ENCODE data around the gene AP2A2.
A peak's percentile ranks its signal among the peaks of the same experiment; 100 is the strongest.

AP2A2 gene

GRCh38 chr11:890794-891540 is 34.7 kb upstream of the AP2A2 start:
- Histone ChIP-seq H3K36me3 (ENCODE audit: insufficient read depth, low read length) (no peaks in the 10 kb centered on the region), H3K9me3 (ENCODE audit: insufficient read depth, low read depth, low read length) (no peaks in the 10 kb centered on the region)

GRCh38 chr11:893008-893654 is 32.5 kb upstream of the AP2A2 start:
- Histone ChIP-seq H3K4me2 (ENCODE audit: low read depth, low read length, poor library complexity, severe bottlenecking) (no peak overlapping the region), H3F3A (ENCODE audit: low read depth) (no peaks in the 10 kb centered on the region), H3K4me1 (ENCODE audit: insufficient read depth, low read length, poor library complexity, severe bottlenecking) (peaks cover 15% of the 10 kb centered on the region), H2AFZ (ENCODE audit: low read length) (no peak overlapping the region), H3K27me3 (ENCODE audit: insufficient read depth, low read length, poor library complexity, severe bottlenecking) (no peaks in the 10 kb centered on the region), H3K9me2 (replicated peaks; ENCODE audit: low read depth, low read length) (no peaks in the 10 kb centered on the region), H3K4me3 (ENCODE audit: low read length, poor library complexity, severe bottlenecking) (no peak overlapping the region), H3K9ac (ENCODE audit: low read depth, low read length, poor library complexity, severe bottlenecking) (no peak overlapping the region), H3K9me3 (ENCODE audit: insufficient read depth, low read depth, low read length) (no peaks in the 10 kb centered on the region), H4K20me1 (ENCODE audit: insufficient read depth, low read length, poor library complexity, severe bottlenecking) (no peaks in the 10 kb centered on the region), H3K79me2 (ENCODE audit: insufficient read depth, low read length) (no peaks in the 10 kb centered on the region), H3K36me3 (ENCODE audit: insufficient read depth, low read length) (no peaks in the 10 kb centered on the region)
- TF ChIP-seq CTCF (conservative IDR thresholded peaks at IDR 0.05; ENCODE audit: low read length) (no peak), EZH2phosphoT487 (IDR thresholded peaks at IDR 0.05; ENCODE audit: borderline replicate concordance) (no peak)

More at GRCh38 chr11:890794-891540, 34.7 kb upstream of the AP2A2 start:
- no peaks in the 10 kb centered on the region for H4K20me1 ChIP-seq (ENCODE audit: insufficient read depth, low read length, poor library complexity, severe bottlenecking)
- no peak for TF ChIP-seq CTCF (conservative IDR thresholded peaks at IDR 0.05; ENCODE audit: low read length)
- no peak for TF ChIP-seq EZH2phosphoT487 (IDR thresholded peaks at IDR 0.05; ENCODE audit: borderline replicate concordance)
- H3K9me2 ChIP-seq (replicated peaks; ENCODE audit: low read depth, low read length): no peaks in the 10 kb centered on the region
- peaks cover 15% of the 10 kb centered on the region for H3K4me1 ChIP-seq (ENCODE audit: insufficient read depth, low read length, poor library complexity, severe bottlenecking)
- H3K4me2 ChIP-seq (ENCODE audit: low read depth, low read length, poor library complexity, severe bottlenecking): peak overlapping the region; percentile 27
- H3K4me3 ChIP-seq (ENCODE audit: low read length, poor library complexity, severe bottlenecking): no peak overlapping the region
- no peak overlapping the region for H3K9ac ChIP-seq (ENCODE audit: low read depth, low read length, poor library complexity, severe bottlenecking)
- H3F3A ChIP-seq (ENCODE audit: low read depth): no peaks in the 10 kb centered on the region
- H3K27me3 ChIP-seq (ENCODE audit: insufficient read depth, low read length, poor library complexity, severe bottlenecking): no peaks in the 10 kb centered on the region
- no peak overlapping the region for H2AFZ ChIP-seq (ENCODE audit: low read length)
- no peaks in the 10 kb centered on the region for H3K79me2 ChIP-seq (ENCODE audit: insufficient read depth, low read length)

- no peaks in the 10 kb centered on the region for H3K9me2 ChIP-seq (replicated peaks; ENCODE audit: low read depth, low read length)
- H4K20me1 ChIP-seq (ENCODE audit: insufficient read depth, low read length, poor library complexity, severe bottlenecking): no peaks in the 10 kb centered on the region
- H3K9me3 ChIP-seq (ENCODE audit: insufficient read depth, low read depth, low read length): no peaks in the 10 kb centered on the region
- H3K36me3 ChIP-seq (ENCODE audit: insufficient read depth, low read length): peaks cover 8% of the 10 kb centered on the region; the same call in 1 of the 2 replicates
- no peaks in the 10 kb centered on the region for H3F3A ChIP-seq (ENCODE audit: low read depth)
- TF ChIP-seq CTCF (conservative IDR thresholded peaks at IDR 0.05; ENCODE audit: low read length) (no peak; the same call in 1 of the 2 replicates), EZH2phosphoT487 (IDR thresholded peaks at IDR 0.05; ENCODE audit: borderline replicate concordance) (no peak)
- no peak overlapping the region for H3K4me2 ChIP-seq (ENCODE audit: low read depth, low read length, poor library complexity, severe bottlenecking)
- H3K4me3 ChIP-seq (ENCODE audit: low read length, poor library complexity, severe bottlenecking): no peak overlapping the region
- H3K4me1 ChIP-seq (ENCODE audit: insufficient read depth, low read length, poor library complexity, severe bottlenecking): peaks cover 15% of the 10 kb centered on the region
- H2AFZ ChIP-seq (ENCODE audit: low read length): no peak overlapping the region
- no peak overlapping the region for H3K9ac ChIP-seq (ENCODE audit: low read depth, low read length, poor library complexity, severe bottlenecking)
- no peaks in the 10 kb centered on the region for H3K79me2 ChIP-seq (ENCODE audit: insufficient read depth, low read length)
- H3K27me3 ChIP-seq (ENCODE audit: insufficient read depth, low read length, poor library complexity, severe bottlenecking): no peaks in the 10 kb centered on the region
These were observed 31.0 kb upstream of the AP2A2 start for GRCh38 chr11:894575-895201.

Data from Loucy (cell line).